H9 (cell line): ENCODE data around the gene RAB1B. TPM values are rescaled to one million over a fixed set of nuclear protein-coding genes. Genes with fewer than 3 reads are reported as not detected.

Experiments
- DNase-seq: peaks from one replicate; pipeline ENCODE4 v3.0.0-alpha.2; 2017
- H2AFZ ChIP-seq: one replicate; pipeline ENCODE4 v1.6.1; 2013; ENCODE audit warnings: mild to moderate bottlenecking, low read length, control low read depth, moderate library complexity
- H2AK5ac ChIP-seq: 2 replicates; pipeline ENCODE4 v1.6.1; 2013; ENCODE audit warnings: low read length, control low read depth, mixed read lengths; ENCODE audit not compliant: insufficient read length
- H2BK120ac ChIP-seq: one replicate; pipeline ENCODE4 v1.6.1; 2013; ENCODE audit warnings: low read depth, mild to moderate bottlenecking, low read length, control low read depth, inconsistent platforms; ENCODE audit not compliant: poor library complexity, severe bottlenecking
- H2BK12ac ChIP-seq: 2 replicates; pipeline ENCODE4 v1.6.1; 2013; ENCODE audit warnings: low read length, control low read depth, mixed read lengths, low read depth; ENCODE audit not compliant: insufficient read length
- H2BK15ac ChIP-seq: 2 replicates; pipeline ENCODE4 v1.6.1; 2013; ENCODE audit warnings: low read depth, low read length, control low read depth
- H2BK20ac ChIP-seq: one replicate; pipeline ENCODE4 v1.6.1; 2013; ENCODE audit warnings: low read depth, mild to moderate bottlenecking, low read length, control low read depth, inconsistent platforms; ENCODE audit not compliant: poor library complexity, severe bottlenecking
- H2BK5ac ChIP-seq: 2 replicates; pipeline ENCODE4 v1.6.1; 2013; ENCODE audit warnings: low read length, control low read depth, mixed read lengths; ENCODE audit not compliant: insufficient read length
- H3K14ac ChIP-seq: 2 replicates; pipeline ENCODE4 v1.6.1; 2013; ENCODE audit warnings: low read length, control low read depth; ENCODE audit not compliant: insufficient read depth
- H3K18ac ChIP-seq: 2 replicates; pipeline ENCODE4 v1.6.1; 2013; ENCODE audit warnings: low read depth, mild to moderate bottlenecking, mixed read lengths, low read length, control low read depth; ENCODE audit not compliant: insufficient read length
- H3K23ac ChIP-seq: 2 replicates; pipeline ENCODE4 v1.6.1; 2013; ENCODE audit warnings: low read length, control low read depth, mixed read lengths, low read depth; ENCODE audit not compliant: insufficient read length
- H3K23me2 ChIP-seq: 2 replicates; pipeline ENCODE4 v1.6.1; 2013; ENCODE audit warnings: low read depth, mild to moderate bottlenecking, mixed read lengths, low read length, control low read depth; ENCODE audit not compliant: insufficient read length, poor library complexity, severe bottlenecking
- H3K27ac ChIP-seq: 2 replicates; pipeline ENCODE4 v1.5.1; 2013; ENCODE audit warnings: low read length, control low read depth, mixed read lengths, low read depth; ENCODE audit not compliant: insufficient read length
- H3K27me3 ChIP-seq: 2 replicates; pipeline ENCODE4 v1.6.1; 2013; ENCODE audit warnings: low read length, control low read depth, inconsistent platforms; ENCODE audit not compliant: insufficient read depth
- H3K4ac ChIP-seq: 2 replicates; pipeline ENCODE4 v1.6.1; 2013; ENCODE audit warnings: low read depth, mild to moderate bottlenecking, control low read depth, inconsistent platforms, low read length, moderate library complexity
- H3K4me1 ChIP-seq: 2 replicates; pipeline ENCODE4 v1.6.1; 2013; ENCODE audit warnings: low read length, control low read depth, inconsistent platforms; ENCODE audit not compliant: insufficient read depth
- H3K4me2 ChIP-seq: 2 replicates; pipeline ENCODE4 v1.6.1; 2013; ENCODE audit warnings: low read length, control low read depth, mixed read lengths; ENCODE audit not compliant: insufficient read length, insufficient read depth
- H3K56ac ChIP-seq: 2 replicates; pipeline ENCODE4 v1.6.1; 2013; ENCODE audit warnings: low read depth, mild to moderate bottlenecking, mixed read lengths, low read length, control low read depth; ENCODE audit not compliant: insufficient read length
- H3K79me1 ChIP-seq: 2 replicates; pipeline ENCODE4 v1.6.1; 2013; ENCODE audit warnings: low read depth, mild to moderate bottlenecking, moderate library complexity, low read length, control low read depth, inconsistent platforms; ENCODE audit not compliant: insufficient read depth, poor library complexity, severe bottlenecking
- H3K79me2 ChIP-seq: 2 replicates; pipeline ENCODE4 v1.6.1; 2013; ENCODE audit warnings: low read length, control low read depth, inconsistent platforms; ENCODE audit not compliant: insufficient read depth
- H3K9ac ChIP-seq: 2 replicates; pipeline ENCODE4 v1.6.1; 2013; ENCODE audit warnings: low read length, control low read depth, mixed read lengths; ENCODE audit not compliant: insufficient read length; ENCODE audit errors: extremely low read depth
- H3K9me3 ChIP-seq: one replicate; pipeline ENCODE4 v1.6.1; 2013; ENCODE audit warnings: low read depth, low read length, inconsistent platforms; ENCODE audit not compliant: control insufficient read depth
- H3T11ph ChIP-seq: one replicate; pipeline ENCODE4 v1.6.1; 2013; ENCODE audit warnings: mild to moderate bottlenecking, low read length, control low read depth, inconsistent platforms
- H4K20me1 ChIP-seq: one replicate; pipeline ENCODE4 v1.6.1; 2013; ENCODE audit not compliant: control insufficient read depth, insufficient read length, insufficient read depth
- H4K5ac ChIP-seq: 2 replicates; pipeline ENCODE4 v1.6.1; 2013; ENCODE audit warnings: low read depth, mild to moderate bottlenecking, mixed read lengths, low read length, control low read depth; ENCODE audit not compliant: insufficient read length
- H4K8ac ChIP-seq: replicated peaks from 2 replicates; pipeline ENCODE4 v1.6.1; 2013; ENCODE audit warnings: low read length, control low read depth, mixed read lengths, low read depth; ENCODE audit not compliant: insufficient read length
- H4K91ac ChIP-seq: 2 replicates; pipeline ENCODE4 v1.6.1; 2013; ENCODE audit warnings: low read depth, mild to moderate bottlenecking, moderate library complexity, mixed read lengths, low read length, control low read depth; ENCODE audit not compliant: insufficient read length
- H3K27ac Mint-ChIP-seq, 3 experiments: 2 replicates in 2 of 3; 3 replicates in 1 of 3; pipeline ENCODE4 v1.8.0; 2020 to 2021; ENCODE audit warnings: mixed read lengths in 3 of 3, mild to moderate bottlenecking in 1 of 3, moderate library complexity in 1 of 3
- H3K27me3 Mint-ChIP-seq: 2 replicates; pipeline ENCODE4 v1.8.0; 2021; ENCODE audit warnings: low read depth, mild to moderate bottlenecking, moderate library complexity, mixed read lengths
- H3K36me3 Mint-ChIP-seq, 3 experiments: 2 replicates in 2 of 3; 3 replicates in 1 of 3; pipeline ENCODE4 v1.8.0; 2020 to 2021; ENCODE audit warnings: low read depth in 3 of 3, mixed read lengths in 3 of 3; ENCODE audit not compliant: insufficient read depth in 1 of 3
- H3K4me1 Mint-ChIP-seq, 2 experiments: 2 replicates each; pipeline ENCODE4 v1.8.0; 2020; ENCODE audit warnings: mixed read lengths in 2 of 2
- H3K4me3 Mint-ChIP-seq, 2 experiments: 2 replicates in 1 of 2; 3 replicates in 1 of 2; pipeline ENCODE4 v1.8.0; 2020 to 2021; ENCODE audit warnings: mild to moderate bottlenecking in 2 of 2, mixed read lengths in 2 of 2, moderate library complexity in 1 of 2
- H3K9me3 Mint-ChIP-seq, 2 experiments: 2 replicates in 1 of 2; 3 replicates in 1 of 2; pipeline ENCODE4 v1.8.0; 2020; ENCODE audit warnings: mild to moderate bottlenecking in 2 of 2, mixed read lengths in 2 of 2, moderate library complexity in 1 of 2
- CTCF ChIP-seq: fragments of 200-600 bp; sonication (generic); conservative IDR thresholded peaks from 3 replicates; pipeline ENCODE4 v1.8.0; 2021; ENCODE audit warnings: antibody characterized with exemption, mild to moderate bottlenecking
- WGBS: extraction: QIAGEN DNeasy Blood & Tissue Kit; methylation state at CpG from one replicate; pipeline ENCODE4 v1.1.7; 2013; ENCODE audit warnings: missing lambda C conversion rate, low lambda C conversion rate, mixed read lengths; ENCODE audit not compliant: insufficient read length; ENCODE audit errors: extremely low coverage; 5-methylcytosine and 5-hydroxymethylcytosine counted together
- total RNA-seq: library from RNA; stranded (reverse); gene quantifications from 2 replicates; pipeline ENCODE4 v1.2.1, GENCODE V29; 2021

The RAB1B gene
- total RNA-seq, 1 experiment from 2014 or later: 118 TPM

GRCh38 chr11:66312549-66313320 is 44.3 kb downstream of the RAB1B start:
- no peak overlapping the region for H2BK12ac ChIP-seq
- no CpG with 5 or more reads among the region's 52 CpGs for WGBS
- peak overlapping the region; percentile 78 to 86 for H3K4me3 Mint-ChIP-seq

More at GRCh38 chr11:66312549-66313320, 44.3 kb downstream of the RAB1B start:
- Mint-ChIP-seq H3K9me3 (no peaks in the 10 kb centered on the region; a peak in 1 of 5 replicates), H3K27ac (peak overlapping the region; percentile 97 to 99 (median 98)), H3K36me3 (no peaks in the 10 kb centered on the region; a peak in 1 of 7 replicates), H3K27me3 (peaks cover 19% of the 10 kb centered on the region), H3K4me1 (peaks cover 15 to 25% of the 10 kb centered on the region in 2 experiments)
- Histone ChIP-seq H2AK5ac (no peak overlapping the region), H3K4ac (no peak overlapping the region), H3K79me1 (no peaks in the 10 kb centered on the region), H4K20me1 (no peaks in the 10 kb centered on the region), H3K9me3 (no peaks in the 10 kb centered on the region), H2BK15ac (no peak overlapping the region), H4K5ac (no peak overlapping the region), H3K27ac (no peak overlapping the region), H2BK20ac (no peak overlapping the region), H3K27me3 (no peaks in the 10 kb centered on the region), H3K79me2 (no peaks in the 10 kb centered on the region), H4K91ac (no peak overlapping the region), H3K9ac (no peak overlapping the region), H2BK120ac (no peak overlapping the region), H3K18ac (peak overlapping the region; percentile 64), H3K56ac (no peak overlapping the region), H3K23me2 (peaks cover 12% of the 10 kb centered on the region), H3T11ph (no peak overlapping the region), H3K4me1 (peaks cover 2% of the 10 kb centered on the region; the same call in 1 of the 2 replicates), H4K8ac (no peak overlapping the region), H3K23ac (no peak overlapping the region), H3K14ac (peak overlapping the region; percentile 82), H3K4me2 (peak overlapping the region; percentile 48), H2AFZ (no peak overlapping the region), H2BK5ac (no peak overlapping the region)
- DNase-seq: peak; percentile 99
- TF ChIP-seq CTCF: no peak
